Measurements from ENCODE around the gene KCTD2.

KCTD2 gene

DNA sequence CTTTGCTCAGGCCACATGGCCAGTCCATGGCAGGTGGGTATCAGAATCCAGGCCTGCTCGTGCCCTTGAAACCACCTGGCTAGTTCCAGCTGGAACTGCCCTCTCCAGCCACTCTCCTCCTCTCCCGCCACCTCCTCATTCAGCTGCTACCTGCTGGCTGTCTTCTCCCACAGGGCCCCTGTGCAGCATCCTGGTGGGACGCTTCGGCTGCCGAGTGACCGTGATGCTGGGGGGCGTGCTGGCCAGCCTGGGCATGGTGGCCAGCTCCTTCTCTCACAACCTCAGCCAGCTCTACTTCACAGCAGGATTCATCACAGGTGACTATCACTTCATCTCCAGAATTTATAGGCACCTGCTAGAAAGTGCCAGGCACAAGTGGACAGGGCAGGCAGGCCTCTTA, 50.8 kb downstream of the KCTD2 start:
- no peak for DNase-seq (ENCODE audit: low read depth, low spot score)

DNA sequence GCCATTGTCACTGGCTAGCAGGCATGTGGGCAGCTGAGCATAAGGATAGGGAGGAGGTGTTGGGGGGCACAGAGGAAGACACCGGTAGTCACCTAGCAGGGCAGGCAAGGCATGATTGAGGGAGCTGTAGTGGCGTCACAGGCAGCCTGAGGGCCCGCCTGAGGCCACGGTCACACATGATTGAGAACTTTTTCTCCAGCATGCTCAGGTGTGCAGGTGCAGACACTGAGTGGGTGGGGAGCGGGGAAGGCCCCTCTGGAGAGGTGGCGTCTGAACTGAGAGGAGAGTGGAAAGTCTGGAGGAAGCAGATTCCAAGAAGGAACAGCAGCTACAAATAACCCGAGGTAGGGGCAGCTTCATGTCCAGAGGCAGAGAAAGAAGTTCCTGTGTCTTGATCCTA, 51.8 kb downstream of the KCTD2 start:
- no peak for DNase-seq (ENCODE audit: low read depth, low spot score)

DNA sequence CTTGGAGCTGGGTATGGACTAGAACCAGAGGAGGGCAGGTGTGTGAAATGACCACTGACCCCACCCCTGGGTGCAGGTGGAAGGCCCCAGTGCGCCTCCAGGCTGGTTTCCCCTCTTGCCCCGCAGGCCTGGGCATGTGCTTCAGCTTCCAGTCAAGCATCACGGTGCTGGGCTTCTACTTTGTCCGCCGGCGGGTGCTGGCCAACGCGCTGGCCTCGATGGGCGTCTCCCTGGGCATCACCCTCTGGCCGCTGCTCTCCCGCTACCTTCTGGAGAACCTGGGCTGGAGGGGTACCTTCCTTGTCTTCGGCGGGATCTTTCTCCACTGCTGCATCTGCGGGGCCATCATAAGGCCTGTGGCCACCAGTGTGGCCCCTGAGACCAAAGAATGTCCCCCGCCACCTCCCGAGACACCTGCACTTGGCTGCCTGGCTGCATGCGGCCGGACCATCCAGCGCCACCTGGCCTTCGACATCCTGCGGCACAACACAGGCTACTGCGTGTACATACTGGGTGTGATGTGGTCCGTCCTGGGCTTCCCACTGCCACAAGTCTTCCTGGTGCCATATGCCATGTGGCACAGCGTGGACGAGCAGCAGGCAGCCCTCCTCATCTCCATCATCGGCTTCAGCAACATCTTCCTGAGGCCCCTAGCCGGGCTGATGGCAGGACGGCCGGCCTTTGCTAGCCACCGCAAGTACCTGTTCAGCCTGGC, 53.0 kb downstream of the KCTD2 start:
- DNase-seq (ENCODE audit: low read depth, low spot score), result no peak

DNA sequence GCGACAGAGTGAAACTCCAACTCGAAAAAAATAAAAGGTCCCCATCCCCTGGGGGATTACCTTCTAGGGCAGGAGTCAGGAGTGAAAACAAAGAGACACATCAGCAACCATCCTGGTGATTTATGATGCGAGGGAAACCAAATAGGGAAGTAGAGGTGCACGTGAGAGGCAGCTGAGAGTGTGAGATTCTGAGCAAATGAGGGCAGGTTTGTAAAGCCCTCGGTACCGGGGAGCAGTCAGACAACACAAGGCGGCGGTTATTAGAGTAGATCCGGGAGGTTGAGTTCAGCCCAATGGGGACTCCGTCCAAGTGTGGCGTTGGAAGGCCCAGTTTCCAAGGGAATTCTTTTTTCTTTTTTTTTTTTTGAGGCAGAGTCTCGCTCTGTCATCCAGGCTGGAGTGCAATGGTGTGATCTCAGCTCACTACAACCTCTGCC, 55.4 kb downstream of the KCTD2 start:
- no peak for DNase-seq (ENCODE audit: low read depth, low spot score)

DNA sequence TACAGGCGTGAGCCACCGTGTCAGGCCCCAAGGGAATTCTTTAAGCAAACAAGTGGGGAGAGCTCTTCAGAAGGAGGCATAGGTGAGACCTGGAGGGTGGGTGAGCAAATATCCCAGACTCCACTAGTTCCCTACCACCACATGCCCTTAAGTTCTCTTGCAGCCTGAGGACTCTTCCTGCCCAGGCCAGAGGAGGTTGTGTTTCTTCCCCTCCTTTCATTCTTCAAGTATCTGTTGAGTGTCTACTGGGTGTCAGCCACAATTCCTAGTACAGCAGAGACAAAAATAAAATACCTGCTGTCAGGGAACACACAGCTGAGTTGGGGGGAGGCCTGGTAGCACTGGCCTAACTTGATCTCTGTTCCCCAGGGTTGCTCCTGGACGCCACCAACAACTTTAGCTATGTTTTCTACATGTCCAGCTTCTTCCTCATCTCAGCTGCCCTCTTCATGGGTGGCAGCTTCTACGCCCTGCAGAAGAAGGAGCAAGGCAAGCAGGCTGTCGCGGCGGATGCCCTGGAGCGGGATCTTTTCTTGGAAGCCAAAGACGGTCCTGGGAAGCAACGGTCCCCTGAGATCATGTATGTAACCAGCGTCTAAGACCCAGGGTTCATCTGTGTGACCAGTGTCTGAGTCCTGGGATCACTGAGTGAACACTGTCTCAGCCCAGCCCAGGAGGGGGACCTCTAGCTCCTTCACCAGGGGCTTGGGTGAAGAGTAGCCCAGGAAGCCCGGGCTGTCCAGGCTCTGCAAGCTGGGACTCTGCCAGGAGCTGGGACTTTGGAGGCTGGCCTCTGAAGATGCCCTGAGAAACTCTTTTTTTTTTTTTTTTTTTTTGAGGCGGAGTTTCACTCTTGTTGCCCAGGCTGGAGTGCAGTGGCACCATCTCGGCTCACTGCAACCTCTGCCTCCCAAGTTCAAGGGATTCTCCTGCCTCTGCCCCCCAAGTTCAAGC, 56.9 kb downstream of the KCTD2 start:
- no peak for DNase-seq (ENCODE audit: low read depth, low spot score)

DNA sequence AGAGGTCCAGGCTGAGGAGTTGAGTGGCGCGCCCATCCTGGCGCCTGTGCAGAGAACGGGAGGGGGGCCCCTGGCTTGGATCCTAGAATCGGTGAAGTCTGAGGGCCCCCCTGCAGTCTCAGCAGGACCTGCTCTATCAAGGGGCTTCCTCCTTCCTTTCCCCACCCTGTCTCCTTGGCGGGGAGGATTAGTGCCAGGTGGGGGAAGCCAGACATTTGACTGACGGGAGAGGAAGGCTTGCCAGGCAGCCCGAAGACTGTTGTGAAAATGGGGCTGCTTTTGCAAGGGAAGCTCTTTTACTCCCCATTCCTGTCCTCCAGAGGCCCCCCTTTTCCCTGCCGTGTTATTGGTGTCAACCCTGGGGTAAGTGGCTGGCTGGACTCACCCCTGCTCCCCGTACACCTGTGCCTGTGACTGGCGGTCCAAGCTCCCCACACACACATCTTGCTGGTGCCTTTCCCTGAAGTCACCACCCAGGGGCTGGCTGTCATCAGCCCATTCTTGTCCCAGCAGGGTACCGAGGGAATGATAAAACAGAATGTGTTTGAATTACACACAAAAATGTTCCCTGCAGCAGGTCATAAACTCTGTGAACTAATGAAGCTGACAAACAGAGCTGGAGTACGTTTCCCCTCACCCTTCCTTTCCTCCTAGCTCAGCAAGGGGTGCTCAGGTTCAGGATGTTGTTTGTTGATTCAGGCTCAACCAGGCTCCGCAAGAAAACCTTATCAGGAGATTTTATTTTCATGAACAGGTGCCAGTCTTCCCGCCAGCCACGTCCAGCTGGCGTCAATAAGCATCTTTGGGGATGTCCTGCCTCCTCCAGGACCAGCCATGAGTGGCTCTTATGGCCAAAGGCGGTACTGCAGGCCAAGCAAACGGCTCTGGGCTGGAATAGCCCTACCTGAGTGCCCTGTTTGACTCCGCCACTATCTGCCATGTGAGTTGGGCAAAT, 58.4 kb downstream of the KCTD2 start:
- DNase-seq (ENCODE audit: low read depth, low spot score), result no peak

DNA sequence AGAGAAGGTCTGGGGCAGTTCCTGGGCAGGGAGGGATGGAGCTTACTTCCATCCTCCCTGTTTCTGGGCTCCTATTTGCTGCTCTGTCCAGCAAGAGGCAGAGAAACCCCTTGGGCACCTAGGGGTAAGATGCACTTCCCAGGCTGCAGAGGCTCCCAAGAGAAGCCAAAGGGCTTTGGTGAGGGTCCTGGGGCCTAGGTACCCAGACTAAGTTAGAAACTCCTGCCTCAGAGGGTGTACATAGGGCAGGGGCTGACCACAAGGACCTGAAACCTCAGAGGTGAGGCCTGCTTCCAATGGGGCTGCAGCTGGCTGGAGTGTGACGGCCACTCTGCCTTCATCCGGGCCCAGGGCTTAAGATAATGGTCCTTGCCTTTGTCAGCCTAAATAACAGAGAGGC, 61.2 kb downstream of the KCTD2 start:
- DNase-seq (ENCODE audit: low read depth, low spot score), result no peak

DNA sequence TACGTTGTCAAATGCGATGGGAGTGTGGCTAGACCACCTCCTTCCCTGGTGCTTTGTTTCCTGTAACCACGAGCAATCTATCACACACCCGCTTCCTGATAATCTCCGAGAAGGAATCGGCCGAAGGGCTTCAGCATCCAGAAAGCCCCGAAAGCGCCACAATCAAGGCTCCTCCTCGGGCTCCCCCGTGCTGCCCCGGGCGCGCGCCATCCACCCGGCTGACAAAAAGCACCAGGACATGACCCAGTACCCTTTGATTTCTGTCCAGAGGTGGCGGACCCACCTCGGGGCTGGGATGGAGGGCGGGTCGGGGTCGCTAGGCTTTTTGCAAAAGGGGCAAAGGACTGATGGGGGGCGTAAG, 62.0 kb downstream of the KCTD2 start:
- no peak for DNase-seq (ENCODE audit: low read depth, low spot score)

DNA sequence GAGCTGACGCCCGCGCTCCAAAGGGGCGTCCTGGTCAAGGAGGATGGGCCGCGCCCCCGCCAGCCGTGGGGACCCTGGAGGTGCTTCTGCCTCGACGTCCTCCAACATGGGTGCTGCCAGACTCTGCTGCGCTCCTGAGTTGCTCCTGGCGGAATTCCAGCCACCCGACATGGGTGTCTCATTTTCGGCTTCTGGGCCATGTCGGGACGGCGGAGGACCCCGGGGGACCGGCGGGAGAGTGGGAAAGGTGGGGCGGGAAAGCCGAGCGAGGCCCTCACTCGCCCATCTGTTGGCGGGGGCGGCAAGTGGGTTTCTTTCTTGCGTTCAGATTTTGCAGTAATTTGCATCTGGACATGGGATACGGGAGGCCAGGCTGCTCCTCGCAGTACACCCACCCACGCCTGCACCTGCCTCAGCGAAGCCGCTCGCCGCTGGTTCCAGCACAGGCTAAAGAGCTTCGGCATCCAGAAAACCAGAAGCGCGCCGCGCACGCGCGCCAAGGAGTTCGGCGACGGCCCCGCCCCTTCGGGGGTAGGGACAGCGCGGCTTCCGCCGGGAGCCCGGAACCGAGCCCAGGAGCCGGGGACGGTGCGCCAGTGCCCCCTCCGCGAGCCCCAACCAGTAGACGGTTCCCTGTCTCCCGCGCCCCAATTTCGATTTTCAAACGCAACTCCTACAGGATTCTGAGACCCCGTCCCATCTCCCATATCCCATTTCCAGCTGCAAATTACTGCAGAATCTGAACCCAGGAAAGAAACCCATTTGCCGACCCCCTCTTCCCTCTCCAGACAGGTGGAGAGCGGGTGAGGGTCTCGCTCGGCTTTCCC, 62.6 kb downstream of the KCTD2 start, which contains the start of gene ARMC7:
TSS of gene ARMC7 (plus strand) at position 563 of the 827 bp plus-strand sequence. CDS start 320 bp downstream, outside the sequence.
- DNase-seq (ENCODE audit: low read depth, low spot score), result peak; percentile 78

DNA sequence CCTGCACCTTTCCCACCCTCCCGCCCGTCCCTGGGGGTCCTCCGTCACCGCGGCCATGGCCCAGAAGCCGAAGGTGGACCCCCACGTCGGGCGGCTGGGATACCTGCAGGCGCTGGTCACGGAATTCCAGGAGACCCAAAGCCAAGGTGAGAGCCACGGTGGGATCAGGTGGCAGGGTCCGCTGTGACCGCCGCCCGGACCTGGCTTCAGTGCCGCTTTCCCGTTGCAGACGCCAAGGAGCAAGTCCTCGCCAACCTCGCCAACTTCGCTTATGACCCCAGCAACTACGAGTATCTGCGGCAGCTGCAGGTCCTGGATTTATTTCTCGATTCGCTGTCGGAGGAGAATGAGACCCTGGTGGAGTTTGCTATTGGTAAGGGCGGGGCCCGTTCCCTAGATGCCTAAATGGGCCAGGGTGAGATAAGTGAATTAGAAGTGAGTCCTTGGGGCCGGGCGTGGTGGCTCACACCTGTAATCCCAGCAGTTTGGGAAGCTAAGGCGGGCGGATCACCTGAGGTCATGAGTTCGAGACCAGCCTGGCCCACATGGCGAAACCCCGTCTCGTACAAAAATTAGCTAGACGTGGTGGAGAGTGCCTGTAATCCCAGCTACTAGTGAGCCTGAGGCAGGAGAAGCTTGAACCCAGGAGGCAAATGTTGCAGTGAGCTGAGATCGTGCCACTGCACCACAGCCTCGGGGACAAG, 63.4 kb downstream of the KCTD2 start:
- DNase-seq (ENCODE audit: low read depth, low spot score), result no peak

DNA sequence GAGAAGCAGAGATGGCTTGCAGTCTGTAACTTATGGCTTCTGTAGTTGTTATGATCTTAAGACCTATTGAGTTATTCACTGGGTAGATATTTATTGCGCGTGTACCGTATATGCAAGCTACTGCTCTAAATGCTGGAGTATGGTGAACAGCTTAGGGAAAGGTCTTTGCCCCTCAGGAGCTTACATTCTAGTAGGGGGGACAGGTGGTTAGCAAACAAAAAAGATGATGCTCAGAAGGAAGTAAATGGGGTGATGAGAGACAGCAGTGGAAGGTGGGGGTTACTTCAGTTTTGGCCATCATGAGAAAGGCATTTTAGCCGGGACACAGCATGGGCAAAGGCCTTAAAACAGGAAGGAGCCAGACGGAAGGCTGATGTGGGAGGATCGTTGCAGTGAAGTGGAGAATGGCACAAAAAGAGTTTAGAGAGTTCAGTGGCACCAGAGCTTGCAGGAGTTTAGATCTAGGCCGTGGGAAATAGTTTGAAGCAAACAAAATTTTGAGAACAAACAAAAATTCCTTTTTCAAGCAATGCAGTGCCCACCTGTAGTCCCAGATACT, 64.8 kb downstream of the KCTD2 start:
- DNase-seq (ENCODE audit: low read depth, low spot score), result no peak

DNA sequence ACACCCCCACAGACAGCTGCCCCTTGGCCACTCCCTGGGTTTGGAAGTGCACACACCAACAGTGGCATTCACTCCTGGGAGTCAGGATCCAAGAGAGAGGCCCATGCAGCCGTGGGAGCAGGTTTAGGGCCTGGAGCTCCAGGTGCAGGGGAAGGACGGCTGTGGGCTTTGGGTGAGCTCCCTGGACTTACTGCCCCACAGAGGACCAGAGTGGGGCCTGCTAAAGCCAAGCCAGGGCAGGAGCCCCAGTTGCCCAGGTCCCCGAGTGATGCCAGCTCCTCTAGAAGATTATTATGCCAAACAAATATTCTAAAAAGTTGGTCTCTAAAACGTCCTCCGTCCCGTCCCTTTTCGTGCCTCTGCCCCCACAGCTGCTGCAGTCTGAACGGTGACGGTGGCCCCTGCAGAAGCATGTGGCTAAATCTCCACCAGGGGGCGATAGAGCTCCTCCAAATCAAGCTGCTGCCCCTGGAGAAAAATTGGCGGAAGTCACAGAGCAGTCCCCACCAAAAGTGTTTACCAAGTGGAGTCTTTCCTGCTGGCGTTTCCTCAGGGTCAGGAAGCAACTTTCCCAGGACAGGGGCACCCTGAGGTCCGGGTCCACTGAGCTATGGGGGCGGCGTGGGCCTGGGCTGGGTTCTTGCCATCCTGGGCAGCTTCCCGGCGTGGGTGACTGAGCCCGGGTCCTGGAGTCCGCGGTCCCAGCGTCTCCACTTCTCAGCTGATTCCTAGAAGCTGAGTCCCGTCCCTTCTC, 67.0 kb downstream of the KCTD2 start:
- DNase-seq (ENCODE audit: low read depth, low spot score), result peak; percentile 85

DNA sequence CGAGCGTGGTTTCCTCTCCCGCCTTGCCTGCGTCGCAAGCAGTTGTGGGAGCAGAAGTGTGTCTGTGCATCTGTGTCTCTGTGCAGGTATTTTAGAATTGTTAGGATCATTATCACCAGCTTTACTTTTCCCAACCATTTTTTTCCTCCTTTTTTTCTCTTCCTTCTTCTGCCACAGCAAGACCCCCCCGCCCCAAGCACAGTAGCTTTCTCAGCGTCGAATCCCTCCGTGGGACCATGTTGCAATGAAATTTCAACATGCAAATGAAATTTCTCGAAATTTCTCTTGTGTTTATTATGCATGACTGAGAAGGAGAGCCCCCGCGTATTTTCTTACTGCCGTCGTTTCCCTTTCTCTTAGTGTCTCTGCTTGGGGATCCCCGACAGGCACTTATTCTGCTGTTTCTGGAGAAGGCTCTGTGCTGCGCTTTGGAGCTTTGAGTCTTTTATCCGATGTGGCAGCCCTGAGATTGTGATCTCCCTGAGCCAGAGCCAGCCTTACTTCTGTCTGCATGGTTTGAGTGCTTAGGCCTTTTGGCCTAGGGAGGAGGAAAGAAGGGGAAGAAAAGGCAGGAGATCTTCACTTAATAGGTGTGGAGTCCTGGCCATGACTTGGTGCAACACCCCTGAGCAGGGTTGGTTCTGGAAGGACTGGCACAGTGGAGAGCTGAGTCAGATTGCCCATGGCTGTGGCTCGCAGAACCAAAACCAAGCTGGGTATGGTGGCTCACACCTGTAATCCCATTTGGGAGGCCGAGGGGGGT, 67.7 kb downstream of the KCTD2 start:
- DNase-seq (ENCODE audit: low read depth, low spot score), result no peak
